Measurements from ENCODE around the gene NRXN3.

NRXN3 gene

DNA sequence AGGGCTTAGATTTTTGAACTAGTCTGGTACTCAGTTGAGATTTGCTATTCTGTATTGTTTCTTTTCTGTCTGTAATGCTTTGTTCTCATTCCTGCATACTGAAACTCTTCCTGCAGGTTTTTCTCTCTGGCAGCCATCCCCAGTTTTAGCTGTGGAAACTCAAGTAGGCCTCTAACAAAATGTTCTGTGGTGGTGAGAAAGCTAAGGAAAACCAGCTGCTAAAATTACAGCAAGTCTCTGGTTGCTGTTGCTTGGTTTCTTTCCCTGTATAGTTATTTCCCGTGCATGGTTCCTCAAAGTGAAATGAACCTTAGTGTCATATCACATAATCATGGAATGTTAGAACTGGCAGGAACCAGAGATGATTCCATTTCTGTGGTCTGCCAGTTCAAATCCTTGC is 442.5 kb downstream of the NRXN3 start:
- H3K4me3 ChIP-seq (ENCODE audit: low read length) = no peak overlapping the region
- DNase-seq (ENCODE audit: low read depth) = no peak
- TF ChIP-seq, protein P1, sequence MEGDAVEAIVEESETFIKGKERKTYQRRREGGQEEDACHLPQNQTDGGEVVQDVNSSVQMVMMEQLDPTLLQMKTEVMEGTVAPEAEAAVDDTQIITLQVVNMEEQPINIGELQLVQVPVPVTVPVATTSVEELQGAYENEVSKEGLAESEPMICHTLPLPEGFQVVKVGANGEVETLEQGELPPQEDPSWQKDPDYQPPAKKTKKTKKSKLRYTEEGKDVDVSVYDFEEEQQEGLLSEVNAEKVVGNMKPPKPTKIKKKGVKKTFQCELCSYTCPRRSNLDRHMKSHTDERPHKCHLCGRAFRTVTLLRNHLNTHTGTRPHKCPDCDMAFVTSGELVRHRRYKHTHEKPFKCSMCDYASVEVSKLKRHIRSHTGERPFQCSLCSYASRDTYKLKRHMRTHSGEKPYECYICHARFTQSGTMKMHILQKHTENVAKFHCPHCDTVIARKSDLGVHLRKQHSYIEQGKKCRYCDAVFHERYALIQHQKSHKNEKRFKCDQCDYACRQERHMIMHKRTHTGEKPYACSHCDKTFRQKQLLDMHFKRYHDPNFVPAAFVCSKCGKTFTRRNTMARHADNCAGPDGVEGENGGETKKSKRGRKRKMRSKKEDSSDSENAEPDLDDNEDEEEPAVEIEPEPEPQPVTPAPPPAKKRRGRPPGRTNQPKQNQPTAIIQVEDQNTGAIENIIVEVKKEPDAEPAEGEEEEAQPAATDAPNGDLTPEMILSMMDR (conservative IDR thresholded peaks at IDR 0.05; ENCODE audit: low read depth, low read length) = no peak

DNA sequence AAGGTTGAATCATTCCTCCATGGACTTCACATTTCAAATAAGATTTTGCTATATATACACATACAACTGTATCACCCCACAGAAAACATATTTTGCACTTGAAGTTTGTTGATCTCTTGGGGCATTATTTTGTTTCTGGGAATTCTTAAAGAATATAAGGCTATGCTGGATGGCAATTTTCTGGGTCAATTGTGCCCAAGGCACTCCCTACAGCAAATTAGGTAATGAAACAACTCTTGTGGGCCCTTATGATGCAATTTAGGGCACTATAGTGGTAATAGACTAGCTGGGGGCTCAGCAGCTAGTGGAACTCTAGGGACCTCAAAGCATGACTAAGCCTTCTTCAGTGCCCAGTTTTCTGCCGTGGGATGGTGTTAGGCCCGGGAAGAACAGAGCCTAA is 444.4 kb downstream of the NRXN3 start:
- TF ChIP-seq, protein P1 (conservative IDR thresholded peaks at IDR 0.05; ENCODE audit: low read depth, low read length) = no peak
- DNase-seq (ENCODE audit: low read depth) = no peak

DNA sequence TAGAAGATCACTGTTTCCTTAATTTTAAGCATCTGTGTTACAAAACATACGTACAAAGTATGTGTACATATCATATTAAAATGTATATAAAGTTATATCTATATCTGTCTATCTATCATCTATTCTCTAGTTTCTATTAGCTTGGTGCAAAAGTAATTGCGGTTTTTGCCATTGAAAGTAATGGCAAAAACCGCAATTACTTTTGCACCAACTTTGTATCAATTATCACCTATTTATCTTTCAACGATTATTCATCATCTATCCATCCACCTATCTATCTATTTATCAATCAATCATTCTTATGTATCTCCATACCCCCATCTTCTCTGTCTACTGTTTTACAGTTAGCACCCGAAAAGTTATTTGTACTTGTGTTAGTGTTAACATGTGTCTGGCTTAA is 447.6 kb downstream of the NRXN3 start:
- no peak overlapping the region for H3K4me3 ChIP-seq (ENCODE audit: low read length)
- no peak for DNase-seq (ENCODE audit: low read depth)
- TF ChIP-seq, protein P1 (conservative IDR thresholded peaks at IDR 0.05; ENCODE audit: low read depth, low read length) = no peak

More for the DNA sequence above, 444.4 kb downstream of the NRXN3 start:
- no peak overlapping the region for H3K4me3 ChIP-seq (ENCODE audit: low read length)

DNA sequence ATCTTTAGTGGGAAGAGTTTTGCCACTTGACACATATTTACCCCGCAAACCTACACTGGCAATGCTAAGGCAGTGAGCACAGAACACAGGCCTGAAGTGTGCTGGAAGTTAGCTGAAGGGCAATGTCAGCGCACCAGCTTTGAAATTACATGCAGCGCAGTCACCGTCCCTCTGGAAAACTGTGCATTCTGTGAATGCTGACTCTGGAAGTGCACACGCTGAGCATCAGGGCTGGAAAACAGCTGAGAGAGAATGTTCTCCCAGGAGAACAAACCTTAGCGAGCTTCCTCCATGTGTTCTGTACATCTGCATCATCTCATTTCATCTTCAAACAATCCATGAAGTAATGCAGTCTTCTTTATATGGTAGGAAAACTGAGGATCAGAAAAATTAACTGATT is 448.2 kb downstream of the NRXN3 start:
- H3K4me3 ChIP-seq (ENCODE audit: low read length) = no peak overlapping the region
- TF ChIP-seq, protein P1 (conservative IDR thresholded peaks at IDR 0.05; ENCODE audit: low read depth, low read length) = no peak
- no peak for DNase-seq (ENCODE audit: low read depth)

DNA sequence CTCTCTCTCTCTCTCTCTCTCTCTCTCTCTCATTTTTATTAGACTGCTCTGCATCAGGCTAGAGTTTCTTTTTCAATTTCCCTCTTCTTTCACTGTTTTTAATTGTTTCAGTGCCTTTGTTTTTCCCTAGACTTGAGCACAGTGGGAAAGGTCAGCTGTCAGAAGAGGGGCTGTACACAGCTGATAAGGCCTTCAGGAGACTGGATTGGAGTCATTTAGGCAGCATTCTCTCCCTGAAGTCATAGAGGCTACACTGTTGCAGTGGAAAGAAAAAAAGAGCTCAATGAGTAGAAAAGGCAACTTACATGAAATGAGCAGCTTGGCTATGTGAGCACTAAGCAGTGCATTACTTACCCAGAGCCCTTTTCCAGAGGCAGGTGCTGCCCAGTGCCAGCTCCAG is 456.9 kb downstream of the NRXN3 start:
- no peak for DNase-seq (ENCODE audit: low read depth)
- no peak overlapping the region for H3K4me3 ChIP-seq (ENCODE audit: low read length)
- TF ChIP-seq, protein P1 (conservative IDR thresholded peaks at IDR 0.05; ENCODE audit: low read depth, low read length) = no peak

DNA sequence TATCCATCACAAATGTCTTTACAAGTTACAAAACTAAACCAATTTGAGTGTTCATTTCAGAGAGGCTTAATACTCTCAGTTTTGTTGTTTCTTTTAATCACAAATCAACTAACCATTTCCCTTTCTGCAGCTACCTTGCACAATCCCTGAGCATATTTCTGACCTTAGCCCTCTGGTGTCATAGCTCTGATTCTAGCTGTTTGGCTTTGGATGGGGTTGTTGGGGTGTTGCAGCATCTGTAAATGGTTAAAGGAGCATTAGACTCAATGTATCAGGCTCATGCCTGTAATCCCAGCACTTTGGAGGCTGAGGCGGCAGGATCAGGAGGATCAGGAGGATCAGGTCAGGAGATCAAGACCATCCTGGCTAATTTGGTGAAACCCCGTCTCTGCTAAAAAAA is 461.4 kb downstream of the NRXN3 start:
- TF ChIP-seq, protein P1 (conservative IDR thresholded peaks at IDR 0.05; ENCODE audit: low read depth, low read length) = no peak
- no peak overlapping the region for H3K4me3 ChIP-seq (ENCODE audit: low read length)
- DNase-seq (ENCODE audit: low read depth) = no peak

DNA sequence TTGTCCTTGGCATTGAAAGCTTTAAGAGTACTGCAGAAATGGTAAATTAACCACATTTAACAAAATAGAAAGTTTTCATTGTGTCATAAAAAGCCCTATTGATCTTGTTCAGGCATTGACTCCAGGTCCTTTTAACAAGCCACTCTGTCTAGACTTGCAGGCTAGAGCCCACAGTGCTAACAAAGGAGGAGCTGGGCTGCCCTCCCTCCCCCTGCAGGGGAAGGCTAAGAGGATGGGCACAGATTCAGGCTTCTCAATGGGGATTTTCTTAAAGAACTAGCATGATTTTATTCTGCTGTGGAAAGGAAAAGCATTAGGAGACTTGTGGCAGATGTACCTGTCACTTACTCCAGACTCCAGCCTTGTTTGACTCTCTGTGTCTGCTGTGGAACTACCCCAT is 463.6 kb downstream of the NRXN3 start:
- no peak overlapping the region for H3K4me3 ChIP-seq (ENCODE audit: low read length)
- TF ChIP-seq, protein P1 (conservative IDR thresholded peaks at IDR 0.05; ENCODE audit: low read depth, low read length) = no peak
- no peak for DNase-seq (ENCODE audit: low read depth)
